Osteoblast (primary cell): ENCODE results near the gene CHD9. TPM values are rescaled to one million over a fixed set of nuclear protein-coding genes. Genes with fewer than 3 reads are reported as not detected.

ENCODE experiments used
- DNase-seq: peaks from one replicate; pipeline ENCODE4 v3.0.0; 2011; ENCODE audit warnings: low spot score, mixed read lengths; ENCODE audit not compliant: insufficient read length; ENCODE audit errors: missing footprints
- H2AFZ ChIP-seq: 2 replicates; pipeline ENCODE4 v1.6.0; 2011; ENCODE audit warnings: mild to moderate bottlenecking, low read length
- H3K27ac ChIP-seq: 2 replicates; pipeline ENCODE4 v1.5.1; 2011; ENCODE audit warnings: mild to moderate bottlenecking, low read depth, low read length, moderate library complexity
- H3K27me3 ChIP-seq: 2 replicates; pipeline ENCODE4 v1.6.0; 2012; ENCODE audit warnings: mild to moderate bottlenecking, control low read depth, inconsistent platforms, low read length, moderate library complexity; ENCODE audit not compliant: insufficient read depth
- H3K36me3 ChIP-seq: 2 replicates; pipeline ENCODE4 v1.5.1; 2011; ENCODE audit warnings: mild to moderate bottlenecking, low read length, control low read depth, moderate library complexity; ENCODE audit not compliant: insufficient read depth
- H3K4me1 ChIP-seq: 2 replicates; pipeline ENCODE4 v1.5.1; 2011; ENCODE audit warnings: mild to moderate bottlenecking, low read length, control low read depth, moderate library complexity; ENCODE audit not compliant: insufficient read depth
- H3K4me2 ChIP-seq: 2 replicates; pipeline ENCODE4 v1.6.0; 2011; ENCODE audit warnings: mild to moderate bottlenecking, low read length; ENCODE audit not compliant: insufficient read depth
- H3K4me3 ChIP-seq: fragments of 200-600 bp; sonication (generic); 3 replicates; pipeline ENCODE4 v1.5.1; 2012; ENCODE audit warnings: mild to moderate bottlenecking, low read length, inconsistent platforms; ENCODE audit not compliant: insufficient read depth
- H3K79me2 ChIP-seq: 2 replicates; pipeline ENCODE4 v1.6.0; 2012; ENCODE audit warnings: mild to moderate bottlenecking, low read length, control low read depth, inconsistent platforms; ENCODE audit not compliant: insufficient read depth
- H3K9me3 ChIP-seq: 2 replicates; pipeline ENCODE4 v1.5.1; 2011; ENCODE audit warnings: low read depth, low read length, control low read depth
- H4K20me1 ChIP-seq: 2 replicates; pipeline ENCODE4 v1.6.0; 2012; ENCODE audit warnings: mild to moderate bottlenecking, low read length, control low read depth; ENCODE audit not compliant: insufficient read depth
- total RNA-seq: library from RNA; depleted of rRNA; stranded (reverse); fragments of >200 nt; gene quantifications from 2 replicates; pipeline ENCODE4 v1.2.3, GENCODE V29; 2012
- TF ChIP-seq, protein P1 (sequence below): IDR thresholded peaks from 2 replicates; pipeline ENCODE4 v1.5.1; 2011; ENCODE audit warnings: mild to moderate bottlenecking, low read depth, low read length, moderate library complexity; ENCODE audit errors: extremely low read depth

The CHD9 gene
- total RNA-seq, 1 donor = 83.6 TPM

- Histone ChIP-seq H3K79me2 (peaks cover 86% of the 10 kb centered on the region), H4K20me1 (peaks cover 9% of the 10 kb centered on the region)
These were observed 92.8 kb downstream of the CHD9 start for GRCh38 chr16:53147500-53148065.

DNA sequence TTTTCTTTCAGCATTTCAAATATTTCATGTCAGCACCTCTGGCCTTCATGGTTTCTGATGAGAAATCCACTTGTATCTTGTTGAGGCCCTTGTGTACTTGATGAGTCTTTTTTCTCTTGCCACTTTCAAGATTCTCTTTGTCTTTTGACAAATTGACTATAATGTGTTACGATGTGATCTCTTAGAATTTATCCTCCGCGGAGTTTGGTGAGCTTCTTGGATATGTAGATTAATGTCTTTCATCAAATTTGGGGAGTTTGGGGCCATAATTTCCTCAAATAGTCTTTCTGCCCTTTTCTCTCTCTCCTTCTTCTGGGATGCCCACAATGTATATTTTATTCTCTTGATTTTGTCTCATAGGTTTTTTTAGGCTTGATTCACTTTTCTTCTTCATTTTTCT is 96.0 kb downstream of the CHD9 start:
- TF ChIP-seq, protein P1, sequence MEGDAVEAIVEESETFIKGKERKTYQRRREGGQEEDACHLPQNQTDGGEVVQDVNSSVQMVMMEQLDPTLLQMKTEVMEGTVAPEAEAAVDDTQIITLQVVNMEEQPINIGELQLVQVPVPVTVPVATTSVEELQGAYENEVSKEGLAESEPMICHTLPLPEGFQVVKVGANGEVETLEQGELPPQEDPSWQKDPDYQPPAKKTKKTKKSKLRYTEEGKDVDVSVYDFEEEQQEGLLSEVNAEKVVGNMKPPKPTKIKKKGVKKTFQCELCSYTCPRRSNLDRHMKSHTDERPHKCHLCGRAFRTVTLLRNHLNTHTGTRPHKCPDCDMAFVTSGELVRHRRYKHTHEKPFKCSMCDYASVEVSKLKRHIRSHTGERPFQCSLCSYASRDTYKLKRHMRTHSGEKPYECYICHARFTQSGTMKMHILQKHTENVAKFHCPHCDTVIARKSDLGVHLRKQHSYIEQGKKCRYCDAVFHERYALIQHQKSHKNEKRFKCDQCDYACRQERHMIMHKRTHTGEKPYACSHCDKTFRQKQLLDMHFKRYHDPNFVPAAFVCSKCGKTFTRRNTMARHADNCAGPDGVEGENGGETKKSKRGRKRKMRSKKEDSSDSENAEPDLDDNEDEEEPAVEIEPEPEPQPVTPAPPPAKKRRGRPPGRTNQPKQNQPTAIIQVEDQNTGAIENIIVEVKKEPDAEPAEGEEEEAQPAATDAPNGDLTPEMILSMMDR = no peak
- Histone ChIP-seq H3K4me3 (no peak overlapping the region), H2AFZ (no peak overlapping the region), H3K4me1 (no peaks in the 10 kb centered on the region), H4K20me1 (peaks cover 13% of the 10 kb centered on the region), H3K27me3 (no peaks in the 10 kb centered on the region), H3K9me3 (no peaks in the 10 kb centered on the region), H3K4me2 (no peak overlapping the region), H3K27ac (no peak overlapping the region), H3K36me3 (peaks cover 3% of the 10 kb centered on the region), H3K79me2 (peaks cover 91% of the 10 kb centered on the region)
- no peak for DNase-seq

More at GRCh38 chr16:53147500-53148065, 92.8 kb downstream of the CHD9 start:
- no peak overlapping the region for H3K4me2 ChIP-seq
- no peaks in the 10 kb centered on the region for H3K9me3 ChIP-seq
- no peak overlapping the region for H2AFZ ChIP-seq
- no peaks in the 10 kb centered on the region for H3K36me3 ChIP-seq
- H3K4me1 ChIP-seq = no peaks in the 10 kb centered on the region
- H3K27ac ChIP-seq = no peak overlapping the region
- peak; percentile 29 for DNase-seq
- H3K27me3 ChIP-seq = no peaks in the 10 kb centered on the region
- no peak overlapping the region for H3K4me3 ChIP-seq
- TF ChIP-seq, protein P1 = no peak

DNA sequence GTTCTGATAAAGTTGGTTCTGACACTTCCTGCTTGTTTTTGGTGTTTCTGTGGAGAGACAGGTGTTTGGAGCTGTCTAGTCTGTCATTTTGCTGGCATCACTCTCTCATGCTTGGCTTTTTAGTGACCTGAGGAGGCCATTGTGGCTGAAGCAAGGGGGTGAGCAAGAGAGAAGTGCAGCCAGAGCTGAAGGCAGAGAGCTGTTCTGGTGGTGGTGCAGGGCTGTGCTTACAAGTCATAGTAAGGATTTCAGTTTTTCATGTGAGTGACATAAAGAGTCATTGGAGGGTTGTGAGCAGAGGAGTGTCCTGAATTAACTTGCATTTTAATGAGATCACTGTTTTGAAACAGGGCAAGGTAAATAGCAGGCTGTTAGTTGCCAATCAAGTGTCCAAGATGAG is 97.5 kb downstream of the CHD9 start:
- no peak overlapping the region for H3K27ac ChIP-seq
- H3K79me2 ChIP-seq = peaks cover 91% of the 10 kb centered on the region
- H3K4me2 ChIP-seq = no peak overlapping the region
- H3K4me1 ChIP-seq = peaks cover 10% of the 10 kb centered on the region
- DNase-seq = no peak
- TF ChIP-seq, protein P1 = no peak
- H3K4me3 ChIP-seq = no peak overlapping the region
- peaks cover 17% of the 10 kb centered on the region for H3K36me3 ChIP-seq
- H3K27me3 ChIP-seq = no peaks in the 10 kb centered on the region
- H2AFZ ChIP-seq = no peak overlapping the region
- H3K9me3 ChIP-seq = no peaks in the 10 kb centered on the region
- H4K20me1 ChIP-seq = peaks cover 19% of the 10 kb centered on the region

GRCh38 chr16:53153130-53153529 is 98.3 kb downstream of the CHD9 start:
- no peak overlapping the region for H2AFZ ChIP-seq
- H3K4me1 ChIP-seq = peaks cover 10% of the 10 kb centered on the region
- H3K4me3 ChIP-seq = no peak overlapping the region
- H3K4me2 ChIP-seq = no peak overlapping the region
- H3K27me3 ChIP-seq = no peaks in the 10 kb centered on the region
- H3K9me3 ChIP-seq = no peaks in the 10 kb centered on the region
- TF ChIP-seq, protein P1 = no peak
- peaks cover 20% of the 10 kb centered on the region for H3K36me3 ChIP-seq
- H3K27ac ChIP-seq = no peak overlapping the region
- H4K20me1 ChIP-seq = peaks cover 20% of the 10 kb centered on the region
- no peak for DNase-seq
- peaks cover 86% of the 10 kb centered on the region for H3K79me2 ChIP-seq
